ENCODE results near the gene ASCC2. TPM values are rescaled to one million over a fixed set of nuclear protein-coding genes. Genes with fewer than 3 reads are reported as not detected.
"Not testable (repeated sequence)": the region's sequence is repeated elsewhere in the genome, so short reads cannot be mapped to it uniquely, and the experiment has no call there.

Gene ASCC2
- total and polyA plus RNA-seq, 5 donors from 2014 or later, result 39.3 to 94.0 (median 42.8) TPM

DNA sequence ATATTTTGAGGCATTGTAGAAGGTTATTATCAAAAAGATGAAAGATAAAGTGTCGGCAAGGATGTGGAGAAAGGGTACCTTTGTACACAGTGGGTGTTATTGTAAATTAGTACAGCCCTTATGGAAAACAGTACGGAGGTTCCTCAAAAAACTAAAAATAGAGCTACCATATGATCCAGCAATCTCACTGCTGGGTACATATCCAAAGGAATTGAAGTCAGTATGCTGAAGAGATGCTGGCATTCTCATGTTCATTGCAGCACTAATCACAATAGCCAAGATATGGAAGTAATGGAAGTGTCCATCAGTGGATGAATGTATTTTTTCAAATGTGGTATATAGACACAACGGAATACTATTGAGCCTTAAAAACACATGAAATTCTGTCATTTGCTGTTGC, 29.8 kb upstream of the ASCC2 start:
- no peak overlapping the region for H3K4me3 Mint-ChIP-seq
- no peaks in the 10 kb centered on the region for H3K27me3 ChIP-seq (ENCODE audit: control insufficient read depth, insufficient read depth, low read length)
- no peak for DNase-seq
- H3K27me3 Mint-ChIP-seq, result peaks cover 11% of the 10 kb centered on the region
- H3K4me1 Mint-ChIP-seq, result peaks cover 0 to 6% (median 2%) of the 10 kb centered on the region in 4 donors
- H3K9me3 ChIP-seq (ENCODE audit: control insufficient read depth in 2 of 2, low read length in 2 of 2), result no peaks in the 10 kb centered on the region
- no peak for ATAC-seq (ENCODE audit: low read depth in 2 of 2)
- H3K27ac ChIP-seq (ENCODE audit: insufficient read depth, low read length, poor library complexity, severe bottlenecking), result no peak overlapping the region
- H3K36me3 ChIP-seq (ENCODE audit: control insufficient read depth, insufficient read depth, low read length), result no peaks in the 10 kb centered on the region
- H3K27ac Mint-ChIP-seq, result no peak overlapping the region
- no peaks in the 10 kb centered on the region for H3K36me3 Mint-ChIP-seq
- peaks cover 0 to 2% (median 0%) of the 10 kb centered on the region in 7 donors for H3K9me3 Mint-ChIP-seq
- no peak overlapping the region for H3K4me3 ChIP-seq (ENCODE audit: low read depth, low read length)
- no peaks in the 10 kb centered on the region for H3K4me1 ChIP-seq (ENCODE audit: control insufficient read depth, insufficient read depth, low read length, poor library complexity, severe bottlenecking)

DNA sequence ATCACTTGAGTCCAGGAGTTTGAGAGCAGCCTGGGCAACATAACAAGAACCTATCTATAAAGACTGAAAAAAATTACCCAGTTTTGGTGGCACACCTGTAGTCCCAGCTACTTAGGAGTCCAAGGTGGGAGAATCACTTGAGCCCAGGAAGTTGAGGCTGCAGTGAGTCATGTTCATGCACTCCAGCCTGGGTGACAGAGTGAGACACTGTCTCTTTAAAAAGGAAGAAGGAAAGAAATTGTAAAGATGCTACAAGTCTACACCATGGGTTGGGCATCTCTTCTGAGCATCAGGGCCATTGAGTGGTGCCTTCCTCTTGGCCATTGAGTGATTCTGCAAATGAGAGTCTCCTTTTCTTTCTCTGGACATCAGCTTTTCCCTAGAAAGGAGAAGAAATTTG, 29.2 kb upstream of the ASCC2 start:
- Histone ChIP-seq H3K27ac (ENCODE audit: insufficient read depth, low read length, poor library complexity, severe bottlenecking) (no peak overlapping the region), H3K4me1 (ENCODE audit: control insufficient read depth, insufficient read depth, low read length, poor library complexity, severe bottlenecking) (no peaks in the 10 kb centered on the region), H3K27me3 (ENCODE audit: control insufficient read depth, insufficient read depth, low read length) (no peaks in the 10 kb centered on the region), H3K9me3 (ENCODE audit: control insufficient read depth in 2 of 2, low read length in 2 of 2) (no peaks in the 10 kb centered on the region), H3K36me3 (ENCODE audit: control insufficient read depth, insufficient read depth, low read length) (no peaks in the 10 kb centered on the region), H3K4me3 (ENCODE audit: low read depth, low read length) (no peak overlapping the region)
- DNase-seq, result no peak
- no peak overlapping the region for H3K4me3 Mint-ChIP-seq
- H3K27me3 Mint-ChIP-seq, result peaks cover 11% of the 10 kb centered on the region
- no peak overlapping the region for H3K27ac Mint-ChIP-seq
- peaks cover 0 to 6% (median 2%) of the 10 kb centered on the region in 4 donors for H3K4me1 Mint-ChIP-seq
- no peaks in the 10 kb centered on the region for H3K36me3 Mint-ChIP-seq
- ATAC-seq (ENCODE audit: low read depth in 2 of 2), result no peak
- H3K9me3 Mint-ChIP-seq, result peaks cover 0 to 2% (median 0%) of the 10 kb centered on the region in 7 donors

DNA sequence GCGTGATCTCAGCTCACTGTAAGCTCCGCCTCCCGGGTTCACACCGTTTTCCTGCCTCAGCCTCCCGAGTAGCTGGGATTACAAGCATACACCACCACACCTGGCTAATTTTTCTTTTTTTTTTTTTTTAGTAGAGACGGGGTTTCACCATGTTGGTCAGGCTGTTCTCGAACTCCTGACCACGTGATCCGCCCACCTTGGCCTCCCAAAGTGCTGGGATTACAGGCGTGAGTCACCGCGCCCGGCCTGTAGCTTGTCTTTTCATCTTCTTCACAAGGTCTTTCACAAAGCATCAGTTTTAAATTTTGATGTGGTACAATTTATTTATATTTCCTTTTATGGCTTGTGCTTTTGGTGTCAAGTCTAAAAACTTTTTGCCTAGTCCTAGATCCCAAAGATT, 27.5 kb upstream of the ASCC2 start:
- H3K9me3 Mint-ChIP-seq; H3K4me3 ChIP-seq (ENCODE audit: low read depth, low read length); H3K36me3 Mint-ChIP-seq; H3K27ac Mint-ChIP-seq; H3K9me3 ChIP-seq (ENCODE audit: control insufficient read depth in 2 of 2, low read length in 2 of 2); H3K4me1 ChIP-seq (ENCODE audit: control insufficient read depth, insufficient read depth, low read length, poor library complexity, severe bottlenecking); H3K36me3 ChIP-seq (ENCODE audit: control insufficient read depth, insufficient read depth, low read length); DNase-seq; H3K27me3 ChIP-seq (ENCODE audit: control insufficient read depth, insufficient read depth, low read length); ATAC-seq (ENCODE audit: low read depth in 2 of 2); H3K27ac ChIP-seq (ENCODE audit: insufficient read depth, low read length, poor library complexity, severe bottlenecking); H3K4me1 Mint-ChIP-seq; H3K4me3 Mint-ChIP-seq: not testable (repeated sequence)
- H3K27me3 Mint-ChIP-seq, result peaks cover 11% of the 10 kb centered on the region

DNA sequence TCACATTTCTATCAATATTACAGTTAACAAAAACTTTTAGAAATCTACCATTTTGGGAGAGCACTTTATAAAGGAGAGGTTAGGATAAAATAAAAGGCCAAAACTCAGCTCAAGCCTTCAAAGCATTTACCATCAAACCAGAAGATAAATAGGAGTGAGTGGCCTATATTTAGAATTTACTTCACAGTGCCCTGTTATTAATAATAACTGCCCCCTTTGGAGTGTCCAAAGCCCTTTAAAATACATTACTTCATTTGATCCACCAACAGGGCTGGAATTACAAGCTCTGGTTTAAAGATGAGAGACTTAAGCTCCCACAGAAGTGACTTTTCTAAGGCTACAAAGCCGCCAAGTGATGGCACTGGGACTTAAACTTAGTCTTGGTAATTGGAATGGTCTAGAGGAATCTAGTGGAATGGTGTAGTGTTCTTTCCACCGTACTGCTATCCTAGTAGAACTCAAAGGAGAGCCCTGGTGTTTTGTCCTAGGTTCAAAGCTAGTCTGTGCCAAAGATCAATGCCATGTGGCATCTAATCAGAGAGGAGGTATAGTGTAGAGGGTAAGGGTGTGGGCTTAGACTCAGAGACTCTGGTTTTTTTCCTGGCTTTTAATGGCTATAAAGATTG, 23.7 kb upstream of the ASCC2 start:
- DNase-seq (no peak), ATAC-seq (ENCODE audit: low read depth in 2 of 2) (no peak)
- H3K36me3 Mint-ChIP-seq, result no peaks in the 10 kb centered on the region
- no peak overlapping the region for H3K4me3 Mint-ChIP-seq
- H3K27me3 ChIP-seq (ENCODE audit: control insufficient read depth, insufficient read depth, low read length), result no peaks in the 10 kb centered on the region
- no peak overlapping the region for H3K27ac ChIP-seq (ENCODE audit: insufficient read depth, low read length, poor library complexity, severe bottlenecking)
- H3K4me1 Mint-ChIP-seq, result no peaks in the 10 kb centered on the region
- H3K9me3 Mint-ChIP-seq, result peaks cover 0 to 1% (median 0%) of the 10 kb centered on the region in 7 donors
- H3K9me3 ChIP-seq (ENCODE audit: control insufficient read depth in 2 of 2, low read length in 2 of 2), result no peaks in the 10 kb centered on the region
- no peaks in the 10 kb centered on the region for H3K27me3 Mint-ChIP-seq
- no peak overlapping the region for H3K27ac Mint-ChIP-seq
- H3K4me1 ChIP-seq (ENCODE audit: control insufficient read depth, insufficient read depth, low read length, poor library complexity, severe bottlenecking), result no peaks in the 10 kb centered on the region
- no peaks in the 10 kb centered on the region for H3K36me3 ChIP-seq (ENCODE audit: control insufficient read depth, insufficient read depth, low read length)
- H3K4me3 ChIP-seq (ENCODE audit: low read depth, low read length), result no peak overlapping the region

DNA sequence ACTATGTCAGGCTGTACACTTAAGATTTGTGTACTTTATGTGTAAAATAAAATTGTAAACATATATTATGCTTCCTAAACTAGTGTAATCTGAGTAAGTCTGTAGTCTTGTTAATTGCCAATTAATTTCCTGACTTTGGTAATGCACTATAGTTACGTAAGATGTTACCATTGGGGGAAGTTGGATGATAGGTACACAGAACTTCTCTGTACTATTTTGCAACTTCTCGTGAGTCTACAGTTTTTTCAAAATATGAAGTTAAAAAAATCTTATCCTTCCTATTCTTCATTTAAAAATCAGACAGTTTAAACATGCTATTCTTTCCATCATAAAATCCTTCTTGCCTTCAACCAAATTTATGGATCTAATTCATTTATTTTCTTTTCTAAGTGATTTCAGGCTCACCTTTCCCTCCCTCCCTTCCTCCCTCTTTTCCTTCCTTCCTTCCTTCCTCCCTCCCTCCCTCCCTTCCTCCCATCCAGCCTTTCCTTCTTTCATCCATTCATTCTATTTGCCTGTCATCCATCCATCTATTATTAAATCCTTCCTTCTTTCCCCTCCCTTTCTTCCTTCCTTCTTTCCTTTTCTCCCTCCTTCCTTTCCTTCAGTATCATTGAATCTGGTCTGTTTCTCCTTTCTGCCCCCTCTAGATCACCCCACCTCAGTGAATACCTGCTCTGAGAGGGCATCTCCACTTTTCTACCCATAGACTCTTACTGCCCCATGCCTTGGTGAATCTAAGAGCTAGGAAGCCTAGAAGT, 22.1 kb upstream of the ASCC2 start:
- Histone ChIP-seq H3K9me3 (ENCODE audit: control insufficient read depth in 2 of 2, low read length in 2 of 2) (no peaks in the 10 kb centered on the region), H3K27ac (ENCODE audit: insufficient read depth, low read length, poor library complexity, severe bottlenecking) (no peak overlapping the region), H3K4me1 (ENCODE audit: control insufficient read depth, insufficient read depth, low read length, poor library complexity, severe bottlenecking) (no peaks in the 10 kb centered on the region), H3K36me3 (ENCODE audit: control insufficient read depth, insufficient read depth, low read length) (no peaks in the 10 kb centered on the region), H3K27me3 (ENCODE audit: control insufficient read depth, insufficient read depth, low read length) (peaks cover 2% of the 10 kb centered on the region), H3K4me3 (ENCODE audit: low read depth, low read length) (no peak overlapping the region)
- no peak overlapping the region for H3K27ac Mint-ChIP-seq
- no peak for DNase-seq
- H3K4me3 Mint-ChIP-seq, result no peak overlapping the region
- no peaks in the 10 kb centered on the region for H3K27me3 Mint-ChIP-seq
- ATAC-seq (ENCODE audit: low read depth in 2 of 2), result no peak
- H3K4me1 Mint-ChIP-seq, result no peaks in the 10 kb centered on the region
- H3K9me3 Mint-ChIP-seq, result peaks cover 0 to 1% (median 0%) of the 10 kb centered on the region in 7 donors
- H3K36me3 Mint-ChIP-seq, result no peaks in the 10 kb centered on the region

DNA sequence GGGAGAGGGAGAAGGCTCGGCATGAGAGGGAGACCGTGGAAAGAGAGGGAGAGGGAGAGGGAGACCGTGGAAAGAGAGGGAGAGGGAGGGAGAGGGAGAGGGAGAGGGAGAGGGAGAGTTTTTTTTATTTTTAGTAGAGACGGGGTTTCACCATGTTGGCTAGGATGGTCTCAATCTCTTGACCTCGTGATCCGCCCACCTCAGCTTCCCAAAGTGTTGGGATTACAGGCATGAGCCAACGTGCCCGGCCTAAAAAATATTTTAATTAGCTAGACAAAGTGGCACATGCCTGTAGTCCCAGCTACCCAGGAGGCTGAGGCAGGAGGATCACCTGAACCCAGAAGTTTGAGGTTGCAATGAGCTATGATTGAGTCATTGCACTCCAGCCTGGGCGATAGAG, 21.0 kb upstream of the ASCC2 start:
- H3K4me3 ChIP-seq (ENCODE audit: low read depth, low read length); H3K27me3 Mint-ChIP-seq; H3K4me1 Mint-ChIP-seq; H3K9me3 ChIP-seq (ENCODE audit: control insufficient read depth in 2 of 2, low read length in 2 of 2); H3K27me3 ChIP-seq (ENCODE audit: control insufficient read depth, insufficient read depth, low read length); H3K4me3 Mint-ChIP-seq; H3K36me3 ChIP-seq (ENCODE audit: control insufficient read depth, insufficient read depth, low read length); H3K36me3 Mint-ChIP-seq; H3K27ac ChIP-seq (ENCODE audit: insufficient read depth, low read length, poor library complexity, severe bottlenecking); ATAC-seq (ENCODE audit: low read depth in 2 of 2); H3K9me3 Mint-ChIP-seq; H3K27ac Mint-ChIP-seq; DNase-seq; H3K4me1 ChIP-seq (ENCODE audit: control insufficient read depth, insufficient read depth, low read length, poor library complexity, severe bottlenecking): not testable (repeated sequence)

DNA sequence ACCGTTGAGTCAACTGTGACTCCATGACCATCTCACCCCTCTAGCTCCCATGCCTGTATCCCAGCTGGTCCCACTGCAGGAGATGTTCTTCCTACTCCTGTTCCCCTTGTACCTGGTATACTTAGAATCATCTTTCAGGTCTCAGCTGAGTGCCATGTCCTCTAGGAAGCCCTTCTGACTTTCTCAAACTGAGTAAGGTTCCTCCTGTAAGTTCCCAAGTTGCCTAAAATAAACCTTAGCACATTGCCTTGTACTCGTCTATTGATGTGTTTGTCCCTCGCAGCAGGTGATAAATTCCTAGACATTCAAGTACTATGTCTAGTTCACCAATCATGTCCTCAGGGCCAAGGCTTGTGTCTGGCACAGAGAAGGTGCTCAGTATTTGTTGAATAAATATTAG, 18.4 kb upstream of the ASCC2 start:
- Histone ChIP-seq H3K4me3 (ENCODE audit: low read depth, low read length) (no peak overlapping the region), H3K4me1 (ENCODE audit: control insufficient read depth, insufficient read depth, low read length, poor library complexity, severe bottlenecking) (no peaks in the 10 kb centered on the region), H3K9me3 (ENCODE audit: control insufficient read depth in 2 of 2, low read length in 2 of 2) (no peaks in the 10 kb centered on the region), H3K27me3 (ENCODE audit: control insufficient read depth, insufficient read depth, low read length) (peaks cover 2% of the 10 kb centered on the region), H3K27ac (ENCODE audit: insufficient read depth, low read length, poor library complexity, severe bottlenecking) (no peak overlapping the region), H3K36me3 (ENCODE audit: control insufficient read depth, insufficient read depth, low read length) (no peaks in the 10 kb centered on the region)
- ATAC-seq (ENCODE audit: low read depth in 2 of 2) (no peak), DNase-seq (no peak)
- no peaks in the 10 kb centered on the region for H3K36me3 Mint-ChIP-seq
- H3K27me3 Mint-ChIP-seq, result peaks cover 14% of the 10 kb centered on the region
- H3K27ac Mint-ChIP-seq, result no peak overlapping the region
- H3K4me1 Mint-ChIP-seq, result no peaks in the 10 kb centered on the region
- peaks cover 0 to 1% (median 0%) of the 10 kb centered on the region in 7 donors for H3K9me3 Mint-ChIP-seq
- no peak overlapping the region for H3K4me3 Mint-ChIP-seq

Measured in CD4-positive, CD25-positive, alpha-beta regulatory T cell (primary cell).